CD14-positive monocyte (primary cell): ENCODE results near the gene KCNV2. TPM values are rescaled to one million over a fixed set of nuclear protein-coding genes. Genes with fewer than 3 reads are reported as not detected.

Experiments
- DNase-seq, 3 donors: peaks; one replicate each; pipeline ENCODE4 v3.0.0-alpha.2; 2011 to 2022
- H2AFZ ChIP-seq: 2 replicates; pipeline ENCODE4 v1.6.0; 2012; ENCODE audit warnings: mild to moderate bottlenecking, low read depth, low read length, inconsistent platforms; ENCODE audit not compliant: insufficient read depth, poor library complexity, severe bottlenecking
- H3K27ac ChIP-seq, 2 donors: 1 replicate in 1 of 2; 2 replicates in 1 of 2; pipeline ENCODE4 v1.5.1; 2012 to 2013; ENCODE audit warnings: low read length in 2 of 2, control low read depth in 1 of 2, inconsistent platforms in 1 of 2, low read depth in 1 of 2, mild to moderate bottlenecking in 1 of 2
- H3K27me3 ChIP-seq, 2 donors: one replicate each; pipeline versions ENCODE4 v1.6.0 to v1.6.1; 2011 to 2013; ENCODE audit warnings: low read length in 2 of 2; ENCODE audit not compliant: control insufficient read depth in 2 of 2, insufficient read depth in 2 of 2
- H3K36me3 ChIP-seq, 2 donors: replicated peaks in 1 of 2; 1 replicate in 1 of 2; 2 replicates in 1 of 2; pipeline versions ENCODE4 v1.5.1 to v1.6.1; 2012 to 2013; ENCODE audit warnings: low read length in 2 of 2, control low read depth in 1 of 2, inconsistent platforms in 1 of 2, mild to moderate bottlenecking in 1 of 2; ENCODE audit not compliant: insufficient read depth in 2 of 2, control insufficient read depth in 1 of 2
- H3K4me1 ChIP-seq, 2 donors: 1 replicate in 1 of 2; 2 replicates in 1 of 2; pipeline versions ENCODE4 v1.5.1 to v1.6.1; 2012 to 2013; ENCODE audit warnings: low read length in 2 of 2, control low read depth in 1 of 2, inconsistent platforms in 1 of 2, mild to moderate bottlenecking in 1 of 2, moderate library complexity in 1 of 2; ENCODE audit not compliant: insufficient read depth in 2 of 2, control insufficient read depth in 1 of 2
- H3K4me2 ChIP-seq: replicated peaks from 2 replicates; pipeline ENCODE3; 2012; ENCODE audit warnings: low read length, moderate library complexity, mild to moderate bottlenecking; ENCODE audit not compliant: poor library complexity, severe bottlenecking; ENCODE audit errors: extremely low read depth
- H3K4me3 ChIP-seq, 3 experiments: fragments of 200-600 bp in 1 of 3; sonication (generic) in 1 of 3; replicated peaks in 1 of 3; 1 replicate in 2 of 3; 2 replicates in 1 of 3; pipeline ENCODE4 v1.5.1; 2011 to 2013; ENCODE audit warnings: low read length in 3 of 3, mild to moderate bottlenecking in 3 of 3, control low read depth in 2 of 3, low read depth in 2 of 3, inconsistent platforms in 1 of 3, moderate library complexity in 1 of 3
- H3K79me2 ChIP-seq: 2 replicates; pipeline ENCODE4 v1.6.0; 2012; ENCODE audit warnings: mild to moderate bottlenecking, control low read depth, inconsistent platforms, low read length, moderate library complexity; ENCODE audit not compliant: insufficient read depth
- H3K9ac ChIP-seq: 2 replicates; pipeline ENCODE4 v1.6.0; 2017; ENCODE audit warnings: low read length, mild to moderate bottlenecking; ENCODE audit not compliant: insufficient read depth, poor library complexity, severe bottlenecking
- H3K9me3 ChIP-seq, 2 donors: replicated peaks in 1 of 2; 1 replicate in 1 of 2; 2 replicates in 1 of 2; pipeline versions ENCODE4 v1.5.1 to v1.6.1; 2012 to 2013; ENCODE audit warnings: low read length in 2 of 2, control low read depth in 1 of 2; ENCODE audit not compliant: control insufficient read depth in 1 of 2, insufficient read depth in 1 of 2
- H4K20me1 ChIP-seq: 2 replicates; pipeline ENCODE4 v1.6.0; 2012; ENCODE audit warnings: mild to moderate bottlenecking, low read length, control low read depth, moderate library complexity; ENCODE audit not compliant: insufficient read depth
- H3K27ac Mint-ChIP-seq, 7 donors: one replicate each; pipeline ENCODE4 v1.8.0; 2020; ENCODE audit warnings: mild to moderate bottlenecking in 7 of 7, mixed read lengths in 7 of 7, moderate library complexity in 6 of 7, inconsistent platforms in 2 of 7
- H3K27me3 Mint-ChIP-seq, 3 donors: one replicate each; pipeline ENCODE4 v1.8.0; 2021 to 2022; ENCODE audit warnings: low read depth in 3 of 3, mild to moderate bottlenecking in 3 of 3, mixed read lengths in 3 of 3, moderate library complexity in 3 of 3, inconsistent platforms in 1 of 3
- H3K36me3 Mint-ChIP-seq, 2 donors: one replicate each; pipeline ENCODE4 v1.8.0; 2020; ENCODE audit warnings: mixed read lengths in 2 of 2, inconsistent platforms in 1 of 2, mild to moderate bottlenecking in 1 of 2
- H3K4me1 Mint-ChIP-seq: one replicate; pipeline ENCODE4 v1.8.0; 2020; ENCODE audit warnings: mild to moderate bottlenecking, mixed read lengths
- H3K4me3 Mint-ChIP-seq, 2 donors: one replicate each; pipeline ENCODE4 v1.8.0; 2020; ENCODE audit warnings: mild to moderate bottlenecking in 2 of 2, mixed read lengths in 2 of 2, moderate library complexity in 1 of 2
- H3K9me3 Mint-ChIP-seq, 7 donors: one replicate each; pipeline ENCODE4 v1.8.0; 2020 to 2022; ENCODE audit warnings: mixed read lengths in 7 of 7, mild to moderate bottlenecking in 6 of 7, moderate library complexity in 6 of 7, inconsistent platforms in 2 of 7
- CTCF ChIP-seq: fragments of 200-600 bp; IDR thresholded peaks from one replicate; pipeline ENCODE4 v1.8.0; 2022; ENCODE audit warnings: antibody characterized with exemption, mild to moderate bottlenecking
- WGBS: methylation state at CpG from one replicate; pipeline ENCODE4 v1.1.5; 2013; ENCODE audit warnings: missing lambda C conversion rate; ENCODE audit not compliant: insufficient coverage; 5-methylcytosine and 5-hydroxymethylcytosine counted together
- intact Hi-C, 2 donors: fragments of 100-400 bp; cut with micrococcal nuclease; formaldehyde crosslinking; loops; one replicate each; pipeline versions ENCODE4 v1.15.0 to v1.15.1; 2023
- polyA plus RNA-seq, 3 donors: library from polyadenylated mRNA; depleted of rRNA in 1 of 3; unstranded in 2 of 3; stranded (reverse) in 1 of 3; fragments of 300-500 nt in 2 of 3; fragments of >200 nt in 1 of 3; fragmentation: Illumina TruSeq in 2 of 3; gene quantifications; 1 replicate in 2 of 3; 2 replicates in 1 of 3; pipeline ENCODE4 v1.2.3, GENCODE V29; 2012 to 2021

The KCNV2 gene
- polyA plus RNA-seq, 3 donors: not detected

GRCh38 chr9:2730971-2731370 lies 13.7 kb downstream of the KCNV2 start:
- Histone ChIP-seq H3K27ac (no peak overlapping the region), H3K9me3 (no peaks in the 10 kb centered on the region), H3K4me3 (no peak overlapping the region), H3K36me3 (no peaks in the 10 kb centered on the region), H3K4me1 (no peaks in the 10 kb centered on the region), H3K9ac (no peak overlapping the region), H3K27me3 (no peaks in the 10 kb centered on the region), H3K79me2 (no peaks in the 10 kb centered on the region), H2AFZ (no peak overlapping the region), H4K20me1 (no peaks in the 10 kb centered on the region), H3K4me2 (no peak overlapping the region)
- WGBS: no CpG with 5 or more reads among the region's 1 CpG
- H3K9me3 Mint-ChIP-seq: no peaks in the 10 kb centered on the region
- no peak overlapping the region for H3K4me3 Mint-ChIP-seq
- no peak for DNase-seq
- H3K4me1 Mint-ChIP-seq: peaks cover 5% of the 10 kb centered on the region
- peak overlapping the region in 1 of 7 donors; percentile 46 for H3K27ac Mint-ChIP-seq
- TF ChIP-seq CTCF: no peak
- intact Hi-C loops: no loop called here
- no peaks in the 10 kb centered on the region for H3K27me3 Mint-ChIP-seq
- no peaks in the 10 kb centered on the region for H3K36me3 Mint-ChIP-seq

GRCh38 chr9:2732492-2732891 lies 15.2 kb downstream of the KCNV2 start:
- H3K4me3 Mint-ChIP-seq: no peak overlapping the region
- H3K4me1 Mint-ChIP-seq: peaks cover 5% of the 10 kb centered on the region

More at GRCh38 chr9:2732492-2732891, 15.2 kb downstream of the KCNV2 start:
- Histone ChIP-seq H3K9ac (no peak overlapping the region), H3K27me3 (no peaks in the 10 kb centered on the region), H3K4me1 (no peaks in the 10 kb centered on the region), H3K4me3 (no peak overlapping the region), H3K27ac (no peak overlapping the region), H3K36me3 (no peaks in the 10 kb centered on the region), H3K79me2 (no peaks in the 10 kb centered on the region), H3K9me3 (no peaks in the 10 kb centered on the region), H3K4me2 (no peak overlapping the region), H2AFZ (no peak overlapping the region), H4K20me1 (no peaks in the 10 kb centered on the region)
- no peak for DNase-seq
- Mint-ChIP-seq H3K27me3 (no peaks in the 10 kb centered on the region), H3K9me3 (no peaks in the 10 kb centered on the region), H3K36me3 (no peaks in the 10 kb centered on the region), H3K27ac (no peak overlapping the region)
- intact Hi-C loops: no loop called here
- 100% methylated on average over 1 of the region's 4 CpGs for WGBS
- TF ChIP-seq CTCF: no peak
